NCI-H510A (cell line): ENCODE data around the gene PJA1.
A peak's percentile ranks its signal among the peaks of the same experiment; 100 is the strongest.

Experiments used
- DNase-seq: peaks from one replicate; lab custom pipeline; 2025; lab: John Stamatoyannopoulos, UW

PJA1 gene, protein sequence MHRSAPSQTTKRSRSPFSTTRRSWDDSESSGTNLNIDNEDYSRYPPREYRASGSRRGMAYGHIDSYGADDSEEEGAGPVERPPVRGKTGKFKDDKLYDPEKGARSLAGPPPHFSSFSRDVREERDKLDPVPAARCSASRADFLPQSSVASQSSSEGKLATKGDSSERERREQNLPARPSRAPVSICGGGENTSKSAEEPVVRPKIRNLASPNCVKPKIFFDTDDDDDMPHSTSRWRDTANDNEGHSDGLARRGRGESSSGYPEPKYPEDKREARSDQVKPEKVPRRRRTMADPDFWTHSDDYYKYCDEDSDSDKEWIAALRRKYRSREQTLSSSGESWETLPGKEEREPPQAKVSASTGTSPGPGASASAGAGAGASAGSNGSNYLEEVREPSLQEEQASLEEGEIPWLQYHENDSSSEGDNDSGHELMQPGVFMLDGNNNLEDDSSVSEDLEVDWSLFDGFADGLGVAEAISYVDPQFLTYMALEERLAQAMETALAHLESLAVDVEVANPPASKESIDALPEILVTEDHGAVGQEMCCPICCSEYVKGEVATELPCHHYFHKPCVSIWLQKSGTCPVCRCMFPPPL

GRCh38 chrX:69165087-69165651, at the start of gene PJA1:
Gene PJA1, minus strand, starts transcription at chrX:69165453. Its CDS starts 2,380 bp downstream, at chrX:69163073.
- peak; percentile 59 for DNase-seq

DNA sequence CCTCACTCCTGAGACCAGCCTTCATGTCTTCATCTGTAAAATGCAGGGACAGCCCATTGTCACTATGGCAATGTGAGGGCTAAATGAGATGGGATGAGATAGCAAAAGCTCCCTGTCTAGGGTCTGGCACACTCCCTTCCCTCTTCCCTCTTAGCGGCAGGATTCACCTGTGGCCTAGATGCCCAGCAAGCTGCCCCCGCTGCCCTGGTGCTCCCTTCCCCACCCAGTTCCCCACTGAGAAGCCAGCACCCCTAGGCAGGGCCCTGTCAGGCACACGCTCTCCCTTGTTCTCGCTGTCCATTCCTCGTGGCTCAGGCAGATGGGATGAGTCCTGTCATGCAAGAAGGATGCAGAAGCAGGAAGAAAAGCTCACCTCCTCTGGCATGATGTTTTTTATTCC, 49.2 kb upstream of the PJA1 start:
- DNase-seq: no peak

DNA sequence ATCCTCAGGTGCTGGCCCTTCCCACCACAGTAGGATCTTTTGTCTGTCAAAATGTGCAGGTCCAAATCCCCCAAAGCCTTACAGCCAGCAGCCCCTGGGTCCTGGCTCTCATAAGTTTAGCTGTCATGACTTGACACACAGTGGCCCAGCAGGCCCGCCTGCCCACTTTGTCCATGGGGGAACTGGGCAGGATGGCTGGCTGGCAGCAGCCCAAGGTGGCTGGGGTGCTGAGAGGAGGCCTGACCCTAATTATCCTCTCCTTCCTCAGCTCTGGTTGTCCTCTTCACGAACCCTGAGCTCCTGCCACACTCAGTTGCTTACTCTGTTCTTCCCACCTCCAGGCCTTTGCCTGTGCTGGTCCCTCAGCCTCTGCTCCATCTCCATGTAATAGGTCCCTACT, 46.4 kb upstream of the PJA1 start:
- no peak for DNase-seq

DNA sequence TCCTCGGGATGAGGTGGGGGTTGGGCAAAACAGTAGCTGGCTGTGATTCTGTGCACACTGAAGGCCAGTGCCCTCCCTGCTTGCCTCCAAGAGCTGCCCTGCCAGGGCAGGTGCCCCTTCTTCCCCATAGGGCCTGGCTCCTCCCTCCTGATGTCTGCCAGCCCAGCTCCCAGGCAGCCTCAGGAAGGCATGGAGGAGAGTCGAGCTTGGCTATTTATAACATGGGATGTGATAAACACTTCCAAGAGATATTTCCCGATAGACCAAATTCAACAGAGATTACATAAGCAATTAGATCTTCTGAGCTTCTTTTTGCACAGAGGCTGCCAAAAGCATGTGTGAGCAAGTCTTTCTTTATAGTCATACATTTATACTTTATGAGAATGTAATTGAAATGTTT, 45.3 kb upstream of the PJA1 start:
- DNase-seq: no peak

GRCh38 chrX:69207216-69207615, 42.0 kb upstream of the PJA1 start:
- DNase-seq: no peak

DNA sequence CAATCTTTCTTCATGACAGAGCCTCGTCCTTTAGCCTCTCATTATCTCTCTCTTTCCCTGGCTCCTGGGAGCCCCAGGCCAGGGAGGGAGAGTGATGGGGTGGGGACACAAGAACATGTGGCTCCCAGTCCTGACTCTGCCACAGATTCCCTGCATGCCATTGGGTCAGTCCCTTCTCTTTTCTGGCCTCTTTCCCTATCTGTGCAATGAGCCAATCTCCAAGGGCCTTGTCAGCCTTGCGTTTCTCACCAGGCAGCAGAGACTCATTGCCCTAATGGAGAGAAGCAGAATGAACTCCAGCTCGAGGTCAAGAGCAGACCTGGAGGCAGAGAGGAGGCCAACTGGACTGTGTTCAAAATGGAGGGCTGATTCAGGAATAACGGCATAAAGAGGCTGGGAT, 38.4 kb upstream of the PJA1 start:
- no peak for DNase-seq

DNA sequence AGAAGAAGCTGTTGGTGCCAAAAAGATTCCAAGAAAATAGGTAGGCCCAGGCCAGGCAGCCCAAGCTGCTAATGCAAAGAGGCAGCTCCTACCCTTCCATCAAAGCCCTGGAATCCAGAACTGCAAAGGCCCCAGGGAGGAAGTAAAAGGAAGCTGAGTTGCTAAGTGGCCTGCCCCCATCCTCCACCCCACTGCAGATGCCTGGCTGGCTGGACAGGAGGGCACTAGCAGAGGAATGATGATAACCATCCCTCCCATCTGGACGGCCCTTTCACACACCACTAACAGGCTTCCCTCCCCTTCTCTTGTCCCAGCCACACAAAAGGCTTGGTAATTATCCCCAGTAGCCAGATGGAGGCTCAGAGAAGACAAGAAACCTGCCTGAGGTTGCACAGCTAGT, 32.4 kb upstream of the PJA1 start:
- no peak for DNase-seq

DNA sequence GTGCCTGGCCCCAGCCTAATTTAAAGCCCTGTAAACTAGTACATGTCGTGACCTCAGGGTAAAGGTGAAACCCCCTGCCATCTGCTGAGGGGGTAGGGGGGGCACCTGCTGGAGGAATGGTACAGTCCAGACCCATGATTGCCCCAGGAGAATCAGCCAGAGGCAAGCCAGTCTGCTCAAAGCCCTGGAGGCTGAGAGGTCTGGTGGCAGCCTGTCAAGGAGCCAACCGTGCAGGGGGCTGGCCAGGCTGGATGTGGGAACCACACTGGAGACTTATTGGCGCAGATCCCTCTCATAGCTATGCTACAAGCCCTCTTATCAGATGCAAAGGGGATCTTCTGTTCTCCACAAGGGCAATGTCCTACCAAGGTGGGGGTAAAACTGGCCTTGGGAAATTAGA, 31.4 kb upstream of the PJA1 start:
- no peak for DNase-seq

DNA sequence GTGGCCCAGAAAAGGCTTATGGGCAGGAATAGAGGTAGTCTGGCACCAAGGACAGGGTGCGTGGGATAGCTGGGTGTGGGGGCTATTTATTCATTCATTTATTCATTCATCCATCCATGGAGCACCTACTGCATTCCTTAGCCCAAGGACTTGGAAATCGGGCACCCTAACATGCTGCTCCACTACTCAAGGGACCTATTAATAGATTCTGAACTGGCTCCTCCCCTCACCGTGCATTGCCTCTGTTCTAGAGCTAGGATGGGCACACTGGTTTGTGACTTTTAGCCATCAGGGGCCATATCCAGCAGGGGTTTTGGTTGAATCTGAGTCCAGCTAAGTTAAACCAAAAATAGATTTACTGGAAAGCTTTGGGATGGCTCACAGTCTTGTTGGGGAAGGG, 30.6 kb upstream of the PJA1 start:
- DNase-seq: no peak

DNA sequence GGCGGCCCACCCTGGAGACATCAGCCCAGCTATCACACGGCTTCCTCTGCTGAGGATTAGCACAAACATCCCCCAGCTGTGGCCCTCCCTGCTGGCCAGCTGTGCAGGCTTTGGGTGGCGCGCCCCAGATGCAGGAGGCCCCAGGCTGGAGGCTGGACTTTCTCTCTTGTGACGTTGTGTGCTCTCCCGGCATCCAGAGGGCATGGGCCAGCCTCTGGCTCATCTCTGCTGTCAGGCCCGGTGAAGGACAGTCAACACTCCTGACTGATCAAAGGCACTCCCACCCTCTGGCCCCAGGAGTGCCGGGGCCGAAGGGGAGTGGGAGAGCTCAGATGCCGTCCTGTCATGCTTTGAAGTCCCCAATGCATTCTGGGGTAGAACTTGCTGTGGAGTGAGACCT, 29.9 kb upstream of the PJA1 start:
- DNase-seq: no peak

DNA sequence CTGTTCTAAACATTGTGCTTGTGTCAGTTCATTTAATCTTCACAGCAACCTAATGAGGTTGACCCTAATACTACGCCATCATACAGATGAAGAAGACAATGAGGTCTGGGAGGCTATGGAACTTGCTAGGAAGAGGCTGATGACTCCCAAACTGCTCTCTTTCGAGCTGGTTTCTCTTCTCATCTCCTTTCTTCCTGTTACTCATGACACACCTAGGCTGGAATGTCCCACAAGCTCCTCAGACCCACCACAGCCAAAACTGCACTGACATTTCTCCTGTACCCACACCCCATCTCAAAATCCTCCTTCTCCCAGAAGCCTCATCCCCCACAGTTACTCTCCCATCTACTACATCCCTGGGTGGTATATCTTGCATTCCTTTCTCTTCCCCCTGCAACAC, 27.4 kb upstream of the PJA1 start:
- DNase-seq: no peak

GRCh38 chrX:69189576-69190371, 24.5 kb upstream of the PJA1 start:
- no peak for DNase-seq

DNA sequence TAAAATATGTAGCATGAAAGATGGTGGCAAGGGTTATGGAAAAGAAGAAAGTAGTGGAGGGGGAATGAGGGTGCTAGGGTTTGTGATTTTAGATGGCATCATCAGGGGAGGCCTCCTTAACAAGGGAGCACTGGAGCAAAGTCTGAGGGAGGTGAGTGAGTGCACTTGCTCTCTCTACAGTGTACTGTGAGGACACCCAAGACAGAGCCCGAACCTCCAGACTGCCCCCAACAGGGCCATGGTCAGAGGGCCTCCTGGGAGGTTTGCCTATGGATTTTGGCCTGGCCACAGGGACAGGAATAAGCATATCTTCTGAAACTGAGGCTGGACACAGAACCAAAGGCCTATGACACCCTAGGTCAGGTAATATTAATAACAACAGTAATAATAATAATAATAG, 21.4 kb upstream of the PJA1 start:
- no peak for DNase-seq

DNA sequence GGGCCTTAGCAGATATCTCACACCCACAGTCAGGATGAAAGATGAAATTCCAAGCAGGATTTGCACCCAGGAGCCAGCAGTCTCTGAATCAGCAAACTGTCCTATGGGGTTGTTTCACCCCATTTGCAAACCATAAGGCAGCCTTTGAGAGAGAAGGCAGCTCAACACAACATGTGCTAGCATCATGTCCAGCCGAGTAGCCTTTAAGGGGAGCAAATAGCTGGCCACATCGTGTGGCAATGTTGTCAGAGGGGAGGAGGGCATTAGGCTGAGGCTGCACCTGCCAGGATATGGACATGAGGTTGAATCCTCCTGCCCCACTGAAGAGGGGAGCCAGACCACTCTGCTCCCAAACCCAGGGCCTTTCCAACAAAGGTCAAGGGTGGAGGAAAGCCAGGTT, 20.6 kb upstream of the PJA1 start:
- no peak for DNase-seq

DNA sequence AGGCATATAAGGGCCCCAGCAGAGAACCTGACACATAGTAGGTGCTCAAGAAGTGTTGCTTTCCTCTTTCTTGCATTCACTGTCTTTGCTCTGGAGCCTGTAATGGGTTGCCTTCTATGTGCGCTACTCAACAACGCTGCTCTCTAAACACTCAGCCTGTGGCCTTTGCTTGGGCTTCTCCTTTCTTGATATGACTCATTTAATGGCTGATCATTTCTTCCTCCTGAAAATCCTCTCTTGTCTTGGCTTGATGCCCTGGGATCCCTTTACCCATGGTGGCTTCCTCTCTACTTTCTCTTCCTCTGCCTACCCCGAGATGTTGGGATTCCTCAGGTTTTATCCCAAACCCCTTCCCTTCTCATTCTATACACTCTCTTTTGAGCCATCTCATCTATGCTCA, 19.9 kb upstream of the PJA1 start:
- DNase-seq: no peak

DNA sequence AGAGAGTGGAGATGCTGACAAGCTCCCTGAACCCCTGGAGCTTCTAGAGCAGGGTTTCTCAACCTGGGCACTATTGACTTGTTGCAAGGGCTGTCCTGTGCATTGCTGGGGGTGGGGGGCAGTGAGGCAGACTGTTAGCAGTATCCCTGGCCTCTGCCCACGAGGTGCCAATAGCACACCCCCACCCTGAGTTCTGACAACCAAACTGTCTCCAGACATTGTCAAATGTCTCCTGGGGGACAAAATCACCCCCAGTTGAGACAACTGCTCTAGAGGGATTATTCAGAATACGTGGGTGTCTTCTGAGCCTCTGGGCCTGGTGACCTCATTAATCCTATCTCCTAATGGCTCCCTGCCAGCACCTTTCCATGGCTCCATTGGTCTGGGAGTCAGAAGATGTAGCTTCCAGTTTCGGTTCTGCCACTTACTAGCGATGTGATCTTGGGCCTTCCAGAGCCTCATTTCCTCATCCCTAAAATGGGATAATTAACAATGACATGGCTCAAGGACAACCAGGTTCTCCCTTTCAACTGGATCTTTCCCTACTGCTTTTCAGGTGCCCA, 17.6 kb upstream of the PJA1 start:
- DNase-seq: no peak

GRCh38 chrX:69179380-69179911, 14.2 kb upstream of the PJA1 start:
- DNase-seq: peak; percentile 68

- DNase-seq: no peak
These were observed 13.3 kb upstream of the PJA1 start for GRCh38 chrX:69178592-69178991.

DNA sequence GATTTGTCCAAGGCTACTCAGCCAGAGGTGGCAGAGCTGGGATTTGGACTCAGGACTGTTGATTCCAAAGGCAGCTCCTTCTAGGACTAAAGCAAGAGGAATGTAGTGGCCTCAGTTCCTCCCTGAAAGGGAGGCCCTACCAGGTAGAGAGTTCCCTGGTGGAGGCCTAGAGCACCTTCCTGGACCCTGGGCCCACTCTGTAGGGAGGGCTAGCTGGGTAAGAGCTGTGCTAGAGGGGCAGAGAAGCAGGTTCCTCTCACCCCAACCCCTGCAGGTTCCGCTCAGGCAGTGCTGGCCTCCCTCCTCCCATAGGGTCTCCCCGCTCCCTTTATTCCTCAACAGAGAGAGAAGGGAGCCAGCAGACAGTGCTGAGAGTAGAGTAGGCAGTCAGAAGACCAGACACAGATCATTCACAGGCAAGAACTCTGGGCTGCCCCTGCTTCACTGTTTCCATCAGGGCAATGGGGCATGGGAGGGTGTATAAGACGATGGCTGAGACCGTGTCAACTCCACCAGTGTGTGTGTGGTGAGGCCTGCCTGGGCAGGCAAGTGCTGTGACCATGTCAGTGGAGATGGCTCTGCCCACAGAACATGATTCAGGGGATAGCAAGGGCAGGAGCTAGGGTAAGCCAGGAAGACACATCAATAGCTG, 12.4 kb upstream of the PJA1 start:
- DNase-seq: no peak

DNA sequence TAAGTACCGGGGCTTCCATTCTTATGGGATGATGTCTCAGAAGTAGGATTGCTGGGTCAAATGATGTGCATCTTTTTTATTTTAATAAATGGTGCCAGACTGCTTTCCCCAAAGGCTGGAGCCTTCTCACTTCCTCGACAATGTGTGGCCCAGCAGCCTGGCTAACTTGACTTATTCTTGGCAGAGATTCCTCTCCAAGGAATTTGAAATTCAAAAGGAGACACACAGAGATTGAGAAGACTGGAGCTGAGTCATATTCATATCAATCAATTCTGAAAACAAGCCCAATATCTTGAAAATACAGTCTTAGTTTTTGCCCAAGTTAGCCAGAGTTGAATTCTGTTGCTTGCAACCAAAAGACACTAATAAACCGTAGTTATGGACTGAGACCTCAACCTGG, 10.8 kb upstream of the PJA1 start:
- no peak for DNase-seq

DNA sequence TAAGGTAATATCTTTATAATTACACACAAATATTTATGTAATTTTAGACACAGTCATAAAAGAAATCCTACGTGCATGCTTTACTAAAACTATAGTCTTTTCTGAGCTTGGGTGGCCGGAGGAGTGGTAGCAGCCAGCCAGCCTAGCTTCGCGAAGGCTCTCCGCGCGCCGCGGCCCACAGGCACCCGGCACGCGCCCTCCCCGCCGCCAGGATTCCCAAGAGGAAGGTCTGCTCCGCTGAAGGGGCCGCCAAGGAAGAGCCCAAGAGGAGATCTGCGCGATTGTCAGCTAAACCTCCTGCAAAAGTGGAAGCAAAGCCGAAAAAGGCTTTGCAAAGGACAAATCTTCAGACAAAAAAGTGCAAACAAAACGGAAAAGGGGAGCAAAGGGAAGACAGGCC, 8.7 kb upstream of the PJA1 start:
- no peak for DNase-seq

DNA sequence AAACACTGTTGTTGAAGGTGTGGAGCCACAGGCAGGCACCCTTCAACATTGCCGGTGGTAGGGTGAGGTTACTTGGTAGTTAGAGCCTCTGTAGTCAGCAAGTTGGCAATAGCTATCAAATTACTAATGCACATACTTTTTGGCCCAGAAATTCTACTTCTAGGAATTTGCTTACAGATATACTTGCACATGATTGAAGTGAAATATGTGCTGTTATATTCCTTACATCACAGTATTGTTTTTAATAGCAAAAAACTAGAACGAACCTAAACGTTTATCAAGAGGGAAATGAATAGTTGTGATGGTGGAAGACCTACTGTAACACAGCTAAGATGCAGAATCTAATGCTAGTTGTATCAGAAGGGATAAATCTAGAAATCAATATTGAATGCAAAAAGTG, 7.7 kb upstream of the PJA1 start:
- DNase-seq: no peak
